KMS-11 (cell line): ENCODE data around the gene CDC25B.

Experiments
- H2AFZ ChIP-seq: fragments of 200-600 bp; sonication (generic); 2 replicates; pipeline ENCODE4 v1.6.1; 2016; ENCODE audit warnings: antibody characterized with exemption, mixed run types, low read depth
- H3K27ac ChIP-seq: fragments of 200-600 bp; sonication (generic); 2 replicates; pipeline ENCODE4 v1.6.1; 2016; ENCODE audit warnings: mild to moderate bottlenecking, mixed run types
- H3K27me3 ChIP-seq: fragments of 200-600 bp; sonication (generic); 2 replicates; pipeline ENCODE4 v1.6.1; 2017; ENCODE audit warnings: mild to moderate bottlenecking, low read depth, mixed run types, moderate library complexity; ENCODE audit not compliant: insufficient read depth
- H3K36me3 ChIP-seq: fragments of 200-600 bp; sonication (generic); 2 replicates; pipeline ENCODE4 v1.6.1; 2017; ENCODE audit warnings: mild to moderate bottlenecking, mixed run types; ENCODE audit not compliant: insufficient read depth
- H3K4me1 ChIP-seq: fragments of 200-600 bp; sonication (generic); 2 replicates; pipeline ENCODE4 v1.6.1; 2016; ENCODE audit warnings: mild to moderate bottlenecking, low read depth, mixed run types; ENCODE audit not compliant: poor library complexity, severe bottlenecking
- H3K4me2 ChIP-seq: fragments of 200-600 bp; sonication (generic); 2 replicates; pipeline ENCODE4 v1.7.0; 2016; ENCODE audit warnings: mild to moderate bottlenecking, mixed run types
- H3K4me3 ChIP-seq: fragments of 200-600 bp; sonication (generic); IDR thresholded peaks from 2 replicates; pipeline ENCODE4 v1.6.1; 2017; ENCODE audit warnings: low read depth, low read length, mixed read lengths; ENCODE audit not compliant: insufficient read depth
- H3K79me2 ChIP-seq: fragments of 200-600 bp; sonication (generic); 2 replicates; pipeline ENCODE4 v1.6.1; 2016; ENCODE audit warnings: low read depth, mixed run types; ENCODE audit not compliant: insufficient read depth
- H3K9ac ChIP-seq: fragments of 200-600 bp; sonication (generic); 2 replicates; pipeline ENCODE4 v1.6.1; 2016; ENCODE audit warnings: mild to moderate bottlenecking, mixed run types
- H4K20me1 ChIP-seq: fragments of 200-600 bp; sonication (generic); 2 replicates; pipeline ENCODE4 v1.6.1; 2016; ENCODE audit warnings: mild to moderate bottlenecking, mixed run types; ENCODE audit not compliant: insufficient read depth
- TF ChIP-seq, protein P1 (sequence below): fragments of 200-600 bp; sonication (generic); conservative IDR thresholded peaks from 2 replicates; pipeline ENCODE4 v1.6.1; 2017; ENCODE audit warnings: low read depth, mild to moderate bottlenecking, antibody characterized with exemption, low read length, moderate library complexity, mixed read lengths

The CDC25B gene

DNA sequence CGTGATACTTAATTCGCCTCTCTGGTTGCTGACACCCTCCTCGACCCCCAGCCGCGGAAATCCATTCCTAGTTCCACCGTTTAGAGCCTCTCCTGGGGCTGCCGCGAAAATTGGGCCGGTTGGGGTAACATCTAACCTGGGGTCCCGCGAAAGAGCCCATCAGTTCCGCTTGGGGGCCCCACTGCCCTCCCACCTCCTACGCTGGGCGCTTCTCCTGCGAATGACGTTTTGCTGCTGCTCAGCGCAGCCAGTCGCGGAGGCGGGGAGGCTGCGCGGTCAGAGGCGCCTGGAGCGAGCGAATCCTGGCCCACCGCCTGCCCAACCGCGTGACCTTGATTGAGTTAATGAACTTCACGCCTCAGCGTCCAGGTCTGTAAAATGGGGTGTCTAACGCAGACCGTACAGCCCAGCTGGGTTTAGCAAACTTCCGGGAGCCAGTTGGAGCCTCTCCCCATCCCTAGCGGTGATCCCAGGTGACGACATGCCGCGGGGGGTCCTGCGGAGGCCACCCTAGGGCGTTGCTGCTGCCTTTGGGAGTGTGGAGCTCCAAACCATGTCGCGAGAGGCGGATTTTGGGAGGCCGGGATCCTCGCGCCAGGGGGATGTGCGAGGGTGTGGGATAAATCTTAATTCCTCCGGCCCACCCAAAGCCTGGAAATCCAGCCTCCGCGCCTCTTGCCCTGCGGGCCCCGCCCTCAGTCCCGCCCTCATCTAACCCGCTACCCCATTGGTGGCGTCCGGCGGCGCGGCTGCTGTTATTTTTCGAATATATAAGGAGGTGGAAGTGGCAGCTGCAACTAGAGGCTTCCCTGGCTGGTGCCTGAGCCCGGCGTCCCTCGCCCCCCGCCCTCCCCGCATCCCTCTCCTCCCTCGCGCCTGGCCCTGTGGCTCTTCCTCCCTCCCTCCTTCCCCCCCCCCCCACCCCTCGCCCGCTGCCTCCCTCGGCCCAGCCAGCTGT is at the start of gene CDC25B:
TSS of gene CDC25B (plus strand) at position 800 of the 958 bp plus-strand sequence. CDS start 222 bp downstream, outside the sequence.
- peaks cover 18% of the 10 kb centered on the region for H3K4me1 ChIP-seq

DNA sequence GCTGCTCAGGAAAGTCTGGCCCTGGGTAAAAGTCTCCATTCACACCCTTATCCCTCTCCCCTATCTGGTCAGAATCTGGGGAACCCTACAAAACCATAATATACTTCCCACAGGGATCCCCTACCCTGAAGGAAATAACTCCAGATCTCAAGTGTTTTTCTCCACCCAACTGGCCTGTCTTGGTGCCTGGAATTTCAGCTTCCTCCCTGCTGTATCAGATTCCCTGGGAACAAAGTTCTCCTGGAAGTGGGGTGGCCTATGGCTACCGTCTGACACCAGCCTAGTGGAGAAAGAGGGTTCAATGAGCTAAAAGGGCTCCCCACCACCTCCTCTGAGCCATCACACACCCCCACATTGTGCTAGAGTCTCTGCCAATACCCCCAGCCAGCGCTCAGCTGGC is 48.6 kb upstream of the CDC25B start:
- no peaks in the 10 kb centered on the region for H3K4me1 ChIP-seq
- no peaks in the 10 kb centered on the region for H3K79me2 ChIP-seq
- H3K36me3 ChIP-seq: no peaks in the 10 kb centered on the region
- no peak overlapping the region for H3K9ac ChIP-seq
- no peaks in the 10 kb centered on the region for H4K20me1 ChIP-seq
- no peak overlapping the region for H3K4me3 ChIP-seq
- H3K27me3 ChIP-seq: no peaks in the 10 kb centered on the region
- TF ChIP-seq, protein P1, sequence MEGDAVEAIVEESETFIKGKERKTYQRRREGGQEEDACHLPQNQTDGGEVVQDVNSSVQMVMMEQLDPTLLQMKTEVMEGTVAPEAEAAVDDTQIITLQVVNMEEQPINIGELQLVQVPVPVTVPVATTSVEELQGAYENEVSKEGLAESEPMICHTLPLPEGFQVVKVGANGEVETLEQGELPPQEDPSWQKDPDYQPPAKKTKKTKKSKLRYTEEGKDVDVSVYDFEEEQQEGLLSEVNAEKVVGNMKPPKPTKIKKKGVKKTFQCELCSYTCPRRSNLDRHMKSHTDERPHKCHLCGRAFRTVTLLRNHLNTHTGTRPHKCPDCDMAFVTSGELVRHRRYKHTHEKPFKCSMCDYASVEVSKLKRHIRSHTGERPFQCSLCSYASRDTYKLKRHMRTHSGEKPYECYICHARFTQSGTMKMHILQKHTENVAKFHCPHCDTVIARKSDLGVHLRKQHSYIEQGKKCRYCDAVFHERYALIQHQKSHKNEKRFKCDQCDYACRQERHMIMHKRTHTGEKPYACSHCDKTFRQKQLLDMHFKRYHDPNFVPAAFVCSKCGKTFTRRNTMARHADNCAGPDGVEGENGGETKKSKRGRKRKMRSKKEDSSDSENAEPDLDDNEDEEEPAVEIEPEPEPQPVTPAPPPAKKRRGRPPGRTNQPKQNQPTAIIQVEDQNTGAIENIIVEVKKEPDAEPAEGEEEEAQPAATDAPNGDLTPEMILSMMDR: no peak
- no peak overlapping the region for H3K4me2 ChIP-seq
- H3K27ac ChIP-seq: no peak overlapping the region
- H2AFZ ChIP-seq: no peak overlapping the region

More for the DNA sequence above, at the start of gene CDC25B:
- Histone ChIP-seq H3K4me2 (peak within 1 kb of the TSS; percentile 95), H3K27me3 (no peaks in the 10 kb centered on the region), H3K9ac (peak within 1 kb of the TSS; percentile 71), H3K36me3 (no peaks in the 10 kb centered on the region), H3K27ac (peak within 1 kb of the TSS; percentile 59), H2AFZ (peak within 1 kb of the TSS; percentile 79), H4K20me1 (no peaks in the 10 kb centered on the region), H3K4me3 (no peak within 1 kb of the TSS), H3K79me2 (peaks cover 7% of the 10 kb centered on the region; the same call in 1 of the 2 replicates)
- TF ChIP-seq, protein P1: peak; percentile 28; the same call in 1 of the 2 replicates

DNA sequence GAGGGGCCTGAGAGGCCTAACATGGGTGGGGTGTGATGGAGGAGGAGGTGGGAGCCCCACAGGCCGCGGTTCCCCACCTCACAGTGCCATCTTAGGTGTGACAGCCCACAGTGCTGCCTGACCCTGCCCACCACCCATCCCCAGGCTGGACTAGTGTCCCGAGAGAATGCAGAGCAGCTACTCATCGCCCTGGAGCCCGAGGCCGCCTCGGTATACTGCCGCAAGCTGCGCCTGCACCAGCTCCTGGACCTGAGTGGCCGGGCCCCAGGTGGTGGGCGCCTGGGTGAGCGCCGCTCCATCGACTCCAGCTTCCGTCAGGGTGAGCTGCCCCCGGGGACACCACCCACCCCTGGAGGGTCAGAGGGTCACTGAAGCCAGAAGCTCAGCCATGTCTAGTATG is 48.0 kb upstream of the CDC25B start:
- Histone ChIP-seq H3K36me3 (no peaks in the 10 kb centered on the region), H2AFZ (no peak overlapping the region), H3K27ac (no peak overlapping the region), H3K4me2 (no peak overlapping the region), H3K79me2 (no peaks in the 10 kb centered on the region), H3K27me3 (no peaks in the 10 kb centered on the region), H3K9ac (no peak overlapping the region), H4K20me1 (no peaks in the 10 kb centered on the region), H3K4me1 (no peaks in the 10 kb centered on the region), H3K4me3 (no peak overlapping the region)
- TF ChIP-seq, protein P1: no peak

DNA sequence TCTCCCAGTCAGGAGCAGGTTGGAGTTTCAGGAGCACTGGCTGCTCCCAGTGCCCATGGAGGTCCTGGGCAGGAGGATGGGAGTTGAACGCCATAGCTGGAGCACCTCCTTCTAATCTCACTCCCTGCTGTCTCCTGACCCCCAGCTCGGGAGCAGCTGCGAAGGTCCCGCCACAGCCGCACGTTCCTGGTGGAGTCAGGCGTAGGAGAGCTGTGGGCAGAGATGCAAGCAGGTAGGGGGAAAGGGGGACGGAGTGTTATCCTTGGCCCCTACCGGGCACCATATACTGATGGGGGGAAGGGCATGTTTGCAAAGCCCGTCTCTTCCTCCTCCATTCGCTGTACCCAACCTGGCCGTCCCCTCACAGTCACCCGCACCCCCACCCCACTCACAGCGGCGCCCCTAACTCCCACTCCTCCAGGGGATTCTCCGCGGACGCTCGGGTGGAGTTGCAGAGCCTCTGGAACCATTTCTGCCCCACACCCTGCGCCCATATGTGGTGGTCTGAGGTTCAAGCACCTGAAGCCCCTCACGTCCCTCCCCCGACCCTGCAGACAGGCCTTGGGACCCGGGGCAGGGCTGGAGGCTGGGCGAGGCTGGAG is 46.9 kb upstream of the CDC25B start:
- H3K36me3 ChIP-seq: no peaks in the 10 kb centered on the region
- H3K27me3 ChIP-seq: no peaks in the 10 kb centered on the region
- H2AFZ ChIP-seq: no peak overlapping the region
- no peak overlapping the region for H3K27ac ChIP-seq
- TF ChIP-seq, protein P1: no peak
- no peak overlapping the region for H3K4me2 ChIP-seq
- H3K79me2 ChIP-seq: no peaks in the 10 kb centered on the region
- H3K4me1 ChIP-seq: no peaks in the 10 kb centered on the region
- H3K9ac ChIP-seq: no peak overlapping the region
- no peaks in the 10 kb centered on the region for H4K20me1 ChIP-seq
- H3K4me3 ChIP-seq: no peak overlapping the region
